ENCODE results near the gene NUFIP2. TPM values are rescaled to one million over a fixed set of nuclear protein-coding genes. Genes with fewer than 3 reads are reported as not detected.
"Not testable (repeated sequence)": the region's sequence is repeated elsewhere in the genome, so short reads cannot be mapped to it uniquely, and the experiment has no call there.

The NUFIP2 gene
- total RNA-seq, 2 donors from 2014 or later = 39.9 to 46.9 TPM

GRCh38 chr17:29237476-29238132 lies 56.3 kb downstream of the NUFIP2 start:
- Histone ChIP-seq H3K27me3 (no peaks in the 10 kb centered on the region), H3K9ac (ENCODE audit: low read depth in 2 of 2, low read length in 2 of 2) (no peak overlapping the region), H3K36me3 (no peaks in the 10 kb centered on the region), H3K27ac (no peak overlapping the region), H3K4me1 (no peaks in the 10 kb centered on the region), H3K9me3 (no peaks in the 10 kb centered on the region), H3K4me3 (no peak overlapping the region)
- no peak for DNase-seq
- TF ChIP-seq, protein P1, sequence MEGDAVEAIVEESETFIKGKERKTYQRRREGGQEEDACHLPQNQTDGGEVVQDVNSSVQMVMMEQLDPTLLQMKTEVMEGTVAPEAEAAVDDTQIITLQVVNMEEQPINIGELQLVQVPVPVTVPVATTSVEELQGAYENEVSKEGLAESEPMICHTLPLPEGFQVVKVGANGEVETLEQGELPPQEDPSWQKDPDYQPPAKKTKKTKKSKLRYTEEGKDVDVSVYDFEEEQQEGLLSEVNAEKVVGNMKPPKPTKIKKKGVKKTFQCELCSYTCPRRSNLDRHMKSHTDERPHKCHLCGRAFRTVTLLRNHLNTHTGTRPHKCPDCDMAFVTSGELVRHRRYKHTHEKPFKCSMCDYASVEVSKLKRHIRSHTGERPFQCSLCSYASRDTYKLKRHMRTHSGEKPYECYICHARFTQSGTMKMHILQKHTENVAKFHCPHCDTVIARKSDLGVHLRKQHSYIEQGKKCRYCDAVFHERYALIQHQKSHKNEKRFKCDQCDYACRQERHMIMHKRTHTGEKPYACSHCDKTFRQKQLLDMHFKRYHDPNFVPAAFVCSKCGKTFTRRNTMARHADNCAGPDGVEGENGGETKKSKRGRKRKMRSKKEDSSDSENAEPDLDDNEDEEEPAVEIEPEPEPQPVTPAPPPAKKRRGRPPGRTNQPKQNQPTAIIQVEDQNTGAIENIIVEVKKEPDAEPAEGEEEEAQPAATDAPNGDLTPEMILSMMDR (IDR thresholded peaks at IDR 0.05) = no peak
- intact Hi-C loops (cut with DNase I) = no loop called here

DNA sequence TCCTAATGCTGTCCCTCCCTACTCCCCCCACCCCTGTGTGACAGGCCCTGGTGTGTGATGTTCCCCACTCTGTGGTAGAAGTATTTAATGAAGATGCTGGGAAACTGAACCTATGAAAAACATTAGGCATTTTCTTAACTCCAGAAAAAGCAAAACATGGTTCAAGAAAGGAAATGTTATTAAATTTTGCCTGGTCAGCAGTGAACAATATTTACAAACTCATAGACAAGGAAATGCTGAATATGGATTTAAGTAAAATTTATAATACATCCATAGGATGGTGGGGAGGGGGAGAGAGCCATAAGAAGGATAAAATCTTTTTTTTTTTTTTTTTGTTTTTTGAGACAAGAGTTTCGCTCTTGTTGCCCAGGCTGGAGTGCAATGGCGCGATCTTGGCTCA lies 58.0 kb downstream of the NUFIP2 start:
- Histone ChIP-seq H3K9ac (ENCODE audit: low read depth in 2 of 2, low read length in 2 of 2) (no peak overlapping the region), H3K4me1 (no peaks in the 10 kb centered on the region), H3K4me3 (no peak overlapping the region), H3K27ac (no peak overlapping the region), H3K27me3 (no peaks in the 10 kb centered on the region), H3K9me3 (no peaks in the 10 kb centered on the region), H3K36me3 (no peaks in the 10 kb centered on the region)
- intact Hi-C loops (cut with DNase I) = no loop called here
- no peak for DNase-seq
- TF ChIP-seq, protein P1 (IDR thresholded peaks at IDR 0.05) = no peak

GRCh38 chr17:29234972-29235371 lies 59.0 kb downstream of the NUFIP2 start:
- H3K4me1 ChIP-seq; H3K9me3 ChIP-seq; H3K9ac ChIP-seq (ENCODE audit: low read depth in 2 of 2, low read length in 2 of 2); H3K36me3 ChIP-seq; DNase-seq; H3K27me3 ChIP-seq; intact Hi-C loops (cut with DNase I); H3K4me3 ChIP-seq; H3K27ac ChIP-seq: not testable (repeated sequence)

- DNase-seq = no peak
- intact Hi-C loops (cut with DNase I) = no loop called here
These were observed 60.6 kb downstream of the NUFIP2 start for GRCh38 chr17:29233301-29233700.

DNA sequence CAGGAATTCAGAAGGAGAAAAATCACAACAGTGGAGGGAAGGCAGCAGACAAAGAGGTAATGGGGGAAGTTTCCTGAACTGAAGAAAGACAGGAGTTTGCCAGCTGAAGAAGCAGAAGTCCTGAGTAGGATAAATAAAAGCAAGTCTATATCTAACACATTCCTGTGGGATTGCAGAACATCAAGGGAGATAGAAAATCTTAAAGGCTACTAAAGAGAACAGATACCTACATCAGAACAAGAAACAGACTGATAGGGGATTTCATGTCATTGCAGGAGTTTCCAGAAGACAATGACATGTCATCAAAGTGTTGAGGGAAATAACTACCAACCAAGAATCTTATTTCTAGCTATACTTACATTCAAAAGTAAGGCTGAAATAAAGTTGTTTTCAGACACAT lies 68.6 kb downstream of the NUFIP2 start:
- no peaks in the 10 kb centered on the region for H3K9me3 ChIP-seq
- DNase-seq = no peak
- H3K36me3 ChIP-seq = no peaks in the 10 kb centered on the region
- H3K9ac ChIP-seq (ENCODE audit: low read depth in 2 of 2, low read length in 2 of 2) = no peak overlapping the region
- H3K4me3 ChIP-seq = no peak overlapping the region
- no peaks in the 10 kb centered on the region for H3K4me1 ChIP-seq
- intact Hi-C loops (cut with DNase I) = loop anchor here (10.0 kb wide), 1 partner anchor 59 kb away; no protein-coding TSS in a partner anchor
- no peaks in the 10 kb centered on the region for H3K27me3 ChIP-seq
- TF ChIP-seq, protein P1 (IDR thresholded peaks at IDR 0.05) = no peak
- H3K27ac ChIP-seq = no peak overlapping the region

More at GRCh38 chr17:29233301-29233700, 60.6 kb downstream of the NUFIP2 start:
- Histone ChIP-seq H3K27ac (no peak overlapping the region), H3K27me3 (no peaks in the 10 kb centered on the region), H3K9ac (ENCODE audit: low read depth in 2 of 2, low read length in 2 of 2) (no peak overlapping the region), H3K9me3 (no peaks in the 10 kb centered on the region), H3K36me3 (no peaks in the 10 kb centered on the region), H3K4me1 (no peaks in the 10 kb centered on the region), H3K4me3 (no peak overlapping the region)
- TF ChIP-seq, protein P1 (IDR thresholded peaks at IDR 0.05) = no peak

DNA sequence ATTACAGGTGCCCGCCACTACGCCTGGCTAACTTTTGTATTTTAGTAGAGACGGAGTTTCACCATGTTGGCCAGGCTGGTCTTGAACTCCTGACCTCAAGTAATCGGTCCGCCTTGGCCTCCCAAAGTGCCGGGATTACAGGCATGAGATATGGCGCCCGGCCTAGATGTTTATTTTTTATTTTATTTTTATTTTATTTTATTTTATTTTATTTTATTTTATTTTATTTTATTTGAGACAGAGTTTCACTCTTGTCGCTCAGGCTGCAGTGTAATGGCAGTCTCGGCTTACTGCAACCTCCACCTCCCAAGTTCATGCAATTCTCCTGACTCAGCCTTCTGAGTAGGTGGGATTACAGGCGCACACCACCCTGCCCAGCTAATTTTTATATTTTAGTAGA lies 72.6 kb downstream of the NUFIP2 start:
- H3K9ac ChIP-seq (ENCODE audit: low read depth in 2 of 2, low read length in 2 of 2); H3K27me3 ChIP-seq; H3K9me3 ChIP-seq; H3K4me1 ChIP-seq; H3K4me3 ChIP-seq; DNase-seq; H3K27ac ChIP-seq; H3K36me3 ChIP-seq: not testable (repeated sequence)
- intact Hi-C loops (cut with DNase I) = loop anchor here (10.0 kb wide), 1 partner anchor 63 kb away; no protein-coding TSS in a partner anchor
